Frontal cortex (tissue), 4 donors: ENCODE data around the gene FSTL4. TPM values are rescaled to one million over a fixed set of nuclear protein-coding genes. Genes with fewer than 3 reads are reported as not detected.

Source experiments
- DNase-seq, 2 donors: peaks; one replicate each; pipeline ENCODE4 v3.0.0; 2012; ENCODE audit warnings: low spot score in 2 of 2
- FAIRE-seq: peaks from 2 replicates; lab custom pipeline; 2012; peaks lifted over from hg19 to GRCh38; lab: Jason Lieb, UNC
- total RNA-seq: library from RNA; depleted of rRNA; stranded (reverse); fragments of >200 nt; gene quantifications from one replicate; pipeline ENCODE4 v1.2.3, GENCODE V29; 2014
- donor health status: control.
- donor health status: control.
- donor health status: control.

FSTL4 gene
- total RNA-seq, 1 donor from 2014 or later, result 0.82 TPM

- FAIRE-seq, result no peak
- no peak for DNase-seq
These were observed 249.9 kb downstream of the FSTL4 start for GRCh38 chr5:133362438-133362837.

- no peak for FAIRE-seq
- no peak for DNase-seq
These were observed 250.4 kb downstream of the FSTL4 start for GRCh38 chr5:133361922-133362321.

GRCh38 chr5:133360693-133361472 is 251.5 kb downstream of the FSTL4 start:
- no peak for DNase-seq
- no peak for FAIRE-seq

GRCh38 chr5:133359861-133360260 is 252.5 kb downstream of the FSTL4 start:
- FAIRE-seq (no peak), DNase-seq (no peak)

- no peak for FAIRE-seq
- DNase-seq, result no peak
These were observed 254.1 kb downstream of the FSTL4 start for GRCh38 chr5:133358271-133358670.

GRCh38 chr5:133357758-133358157 is 254.6 kb downstream of the FSTL4 start:
- no peak for DNase-seq
- FAIRE-seq, result no peak

GRCh38 chr5:133356984-133357421 is 255.3 kb downstream of the FSTL4 start:
- FAIRE-seq (no peak), DNase-seq (no peak)

GRCh38 chr5:133356396-133356983 is 255.9 kb downstream of the FSTL4 start:
- FAIRE-seq (no peak), DNase-seq (no peak)

GRCh38 chr5:133354323-133355185 is 257.8 kb downstream of the FSTL4 start:
- FAIRE-seq, result no peak

GRCh38 chr5:133353741-133354140 is 258.6 kb downstream of the FSTL4 start:
- FAIRE-seq (no peak), DNase-seq (no peak)

More at GRCh38 chr5:133354323-133355185, 257.8 kb downstream of the FSTL4 start:
- no peak for DNase-seq

- FAIRE-seq (no peak), DNase-seq (no peak)
These were observed 263.9 kb downstream of the FSTL4 start for GRCh38 chr5:133348406-133348805.

- DNase-seq, result no peak
- no peak for FAIRE-seq
These were observed 265.3 kb downstream of the FSTL4 start for GRCh38 chr5:133347039-133347438.

- no peak for FAIRE-seq
- DNase-seq, result no peak
These were observed 268.1 kb downstream of the FSTL4 start for GRCh38 chr5:133344266-133344665.

- DNase-seq (no peak), FAIRE-seq (no peak)
These were observed 269.1 kb downstream of the FSTL4 start for GRCh38 chr5:133343196-133343595.

GRCh38 chr5:133341915-133342710 is 270.2 kb downstream of the FSTL4 start:
- DNase-seq, result no peak
- no peak for FAIRE-seq

- DNase-seq (no peak), FAIRE-seq (no peak)
These were observed 271.0 kb downstream of the FSTL4 start for GRCh38 chr5:133341296-133341695.

- no peak for DNase-seq
- no peak for FAIRE-seq
These were observed 271.5 kb downstream of the FSTL4 start for GRCh38 chr5:133340822-133341221.

- FAIRE-seq (no peak), DNase-seq (no peak)
These were observed 272.2 kb downstream of the FSTL4 start for GRCh38 chr5:133340002-133340755.
